Neural cell (in vitro differentiated cells): ENCODE data around the gene OR2J3. TPM values are rescaled to one million over a fixed set of nuclear protein-coding genes. Genes with fewer than 3 reads are reported as not detected.

Experiments
- H2AFZ ChIP-seq: fragments of 200-600, 300-800 bp; sonication (generic), shearing (Covaris generic); 2 replicates; pipeline ENCODE4 v1.6.0; 2014; ENCODE audit warnings: low read depth, mild to moderate bottlenecking, antibody characterized with exemption, low read length, moderate library complexity
- H3F3A ChIP-seq: fragments of 200-600 bp; shearing (Covaris generic); 2 replicates; pipeline ENCODE4 v1.6.1; 2016; ENCODE audit warnings: mild to moderate bottlenecking, moderate library complexity, mixed read lengths, antibody characterized with exemption, low read length; ENCODE audit not compliant: insufficient read depth, poor library complexity, severe bottlenecking
- H3K27ac ChIP-seq: fragments of 200-600, 300-800 bp; sonication (generic), shearing (Covaris generic); 2 replicates; pipeline ENCODE4 v1.5.1; 2014; ENCODE audit warnings: mild to moderate bottlenecking, low read length, moderate library complexity
- H3K27me3 ChIP-seq: fragments of 300-800, 200-600 bp; sonication (generic), shearing (Covaris generic); 2 replicates; pipeline ENCODE4 v1.6.0; 2014; ENCODE audit warnings: mild to moderate bottlenecking, low read depth, low read length, moderate library complexity; ENCODE audit not compliant: insufficient read depth
- H3K36me3 ChIP-seq: fragments of 300-800, 200-600 bp; sonication (generic), shearing (Covaris generic); 2 replicates; pipeline ENCODE4 v1.5.1; 2014; ENCODE audit warnings: mild to moderate bottlenecking, antibody characterized with exemption, low read length, moderate library complexity; ENCODE audit not compliant: insufficient read depth
- H3K4me2 ChIP-seq: fragments of 300-800, 200-600 bp; sonication (generic), shearing (Covaris generic); 2 replicates; pipeline ENCODE4 v1.6.0; 2014; ENCODE audit warnings: mild to moderate bottlenecking, low read length
- H3K4me3 ChIP-seq: fragments of 300-800, 200-600 bp; sonication (generic), shearing (Covaris generic); 2 replicates; pipeline ENCODE4 v1.5.1; 2014; ENCODE audit warnings: mild to moderate bottlenecking, low read length, moderate library complexity
- H3K79me2 ChIP-seq: fragments of 200-600 bp; shearing (Covaris generic); replicated peaks from 2 replicates; pipeline ENCODE4 v1.6.0; 2014; ENCODE audit warnings: mild to moderate bottlenecking, low read length, moderate library complexity; ENCODE audit not compliant: insufficient read depth
- H3K9ac ChIP-seq: fragments of 300-800, 200-600 bp; sonication (generic), shearing (Covaris generic); 2 replicates; pipeline ENCODE4 v1.6.1; 2016; ENCODE audit warnings: mild to moderate bottlenecking, low read length, mixed read lengths
- H3K9me2 ChIP-seq: fragments of 200-600 bp; shearing (Covaris generic); 2 replicates; pipeline ENCODE4 v1.6.1; 2016; ENCODE audit warnings: mild to moderate bottlenecking, low read length, mixed read lengths; ENCODE audit not compliant: insufficient read depth
- H3K9me3 ChIP-seq: fragments of 200-600, 300-800 bp; sonication (generic), shearing (Covaris generic); 2 replicates; pipeline ENCODE4 v1.6.1; 2016; ENCODE audit warnings: mild to moderate bottlenecking, mixed run types, low read length, moderate library complexity, mixed read lengths
- H4K20me1 ChIP-seq: fragments of 200-600 bp; shearing (Covaris generic); 2 replicates; pipeline ENCODE4 v1.6.1; 2016; ENCODE audit warnings: mild to moderate bottlenecking, mixed run types; ENCODE audit not compliant: insufficient read depth
- EP300 ChIP-seq: fragments of 450-650 bp; conservative IDR thresholded peaks from 2 replicates; pipeline ENCODE4 v1.6.1; 2014; ENCODE audit warnings: antibody characterized with exemption, mild to moderate bottlenecking, moderate library complexity; ENCODE audit not compliant: poor library complexity, severe bottlenecking
- EZH2 ChIP-seq: fragments of 200-600, 300-800 bp; shearing (Covaris generic), sonication (generic); IDR thresholded peaks from 2 replicates; pipeline ENCODE4 v1.6.1; 2014; ENCODE audit warnings: antibody characterized with exemption, low read length, borderline replicate concordance, mild to moderate bottlenecking; ENCODE audit not compliant: insufficient read depth, poor library complexity, severe bottlenecking
- MXI1 ChIP-seq: fragments of 450-650 bp; conservative IDR thresholded peaks from 2 replicates; pipeline ENCODE4 v1.6.1; 2014; ENCODE audit warnings: antibody characterized with exemption, mild to moderate bottlenecking; ENCODE audit not compliant: poor library complexity, severe bottlenecking
- POLR2AphosphoS5 ChIP-seq: IDR thresholded peaks from 2 replicates; pipeline ENCODE4 v1.6.1; 2012
- RAD21 ChIP-seq: fragments of 450-650 bp; conservative IDR thresholded peaks from 2 replicates; pipeline ENCODE4 v1.6.1; 2014; ENCODE audit warnings: antibody characterized with exemption, mild to moderate bottlenecking, moderate library complexity
- REST ChIP-seq: IDR thresholded peaks from 2 replicates; pipeline ENCODE4 v1.6.1; 2012; ENCODE audit warnings: borderline replicate concordance
- SMC3 ChIP-seq: fragments of 450-650 bp; conservative IDR thresholded peaks from 2 replicates; pipeline ENCODE4 v1.6.1; 2014; ENCODE audit warnings: antibody characterized with exemption, mild to moderate bottlenecking, moderate library complexity; ENCODE audit not compliant: poor library complexity
- TAF1 ChIP-seq: IDR thresholded peaks from 2 replicates; pipeline ENCODE4 v1.6.1; 2012; ENCODE audit warnings: low read depth
- polyA plus RNA-seq: library from polyadenylated mRNA; depleted of rRNA; stranded (reverse); fragments of >200 nt; gene quantifications from 2 replicates; pipeline ENCODE4 v1.2.3, GENCODE V29; 2014
- TF ChIP-seq, protein P1 (sequence below): fragments of 450-650 bp; IDR thresholded peaks from 2 replicates; pipeline ENCODE4 v1.5.1; 2014; ENCODE audit warnings: antibody characterized with exemption, mild to moderate bottlenecking, moderate library complexity; ENCODE audit not compliant: poor library complexity, severe bottlenecking

The OR2J3 gene
- polyA plus RNA-seq, 1 donor from 2014 or later, result not detected

- H3K9ac ChIP-seq, result no peak overlapping the region
- H3K4me2 ChIP-seq, result no peak overlapping the region
- no peak overlapping the region for H3K4me3 ChIP-seq
- H4K20me1 ChIP-seq, result no peaks in the 10 kb centered on the region
- no peaks in the 10 kb centered on the region for H3F3A ChIP-seq
- no peaks in the 10 kb centered on the region for H3K79me2 ChIP-seq
- no peak overlapping the region for H2AFZ ChIP-seq
- TF ChIP-seq POLR2AphosphoS5, result no peak
- no peak for TF ChIP-seq EZH2
- TF ChIP-seq REST, result no peak
- no peak for TF ChIP-seq RAD21
- no peak for TF ChIP-seq TAF1
- TF ChIP-seq, protein P1, sequence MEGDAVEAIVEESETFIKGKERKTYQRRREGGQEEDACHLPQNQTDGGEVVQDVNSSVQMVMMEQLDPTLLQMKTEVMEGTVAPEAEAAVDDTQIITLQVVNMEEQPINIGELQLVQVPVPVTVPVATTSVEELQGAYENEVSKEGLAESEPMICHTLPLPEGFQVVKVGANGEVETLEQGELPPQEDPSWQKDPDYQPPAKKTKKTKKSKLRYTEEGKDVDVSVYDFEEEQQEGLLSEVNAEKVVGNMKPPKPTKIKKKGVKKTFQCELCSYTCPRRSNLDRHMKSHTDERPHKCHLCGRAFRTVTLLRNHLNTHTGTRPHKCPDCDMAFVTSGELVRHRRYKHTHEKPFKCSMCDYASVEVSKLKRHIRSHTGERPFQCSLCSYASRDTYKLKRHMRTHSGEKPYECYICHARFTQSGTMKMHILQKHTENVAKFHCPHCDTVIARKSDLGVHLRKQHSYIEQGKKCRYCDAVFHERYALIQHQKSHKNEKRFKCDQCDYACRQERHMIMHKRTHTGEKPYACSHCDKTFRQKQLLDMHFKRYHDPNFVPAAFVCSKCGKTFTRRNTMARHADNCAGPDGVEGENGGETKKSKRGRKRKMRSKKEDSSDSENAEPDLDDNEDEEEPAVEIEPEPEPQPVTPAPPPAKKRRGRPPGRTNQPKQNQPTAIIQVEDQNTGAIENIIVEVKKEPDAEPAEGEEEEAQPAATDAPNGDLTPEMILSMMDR, result no peak
- TF ChIP-seq SMC3, result no peak
- TF ChIP-seq MXI1, result no peak
- no peak for TF ChIP-seq EP300
- H3K27me3 ChIP-seq, result no peaks in the 10 kb centered on the region
- H3K27ac ChIP-seq, result no peak overlapping the region
- no peaks in the 10 kb centered on the region for H3K36me3 ChIP-seq
- no peaks in the 10 kb centered on the region for H3K9me2 ChIP-seq
- no peaks in the 10 kb centered on the region for H3K9me3 ChIP-seq
Measured at GRCh38 chr6:29079203-29079602, 28.7 kb upstream of the OR2J3 start.

DNA sequence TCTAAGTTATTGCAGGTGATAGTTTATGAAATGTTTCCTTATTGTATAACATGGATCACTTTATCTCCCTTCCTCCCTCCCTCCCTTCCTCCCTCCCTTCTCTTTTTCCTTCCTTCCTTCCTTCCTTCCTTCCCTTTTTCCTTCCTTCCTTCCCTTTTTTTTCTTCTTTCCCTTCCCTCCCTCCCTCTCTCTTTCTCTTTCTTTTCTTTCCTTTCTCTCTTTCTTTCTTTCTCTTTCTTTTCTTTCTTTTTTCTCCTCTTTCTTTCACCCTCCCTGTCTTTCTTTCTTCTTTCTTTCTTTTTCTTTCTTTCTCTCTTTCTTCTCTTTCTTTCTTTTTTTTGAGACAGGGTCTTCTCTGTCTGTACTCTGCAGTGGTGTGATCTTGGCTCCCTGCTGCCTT, 26.5 kb upstream of the OR2J3 start:
- Histone ChIP-seq H3K4me2 (no peak overlapping the region), H3K27me3 (no peaks in the 10 kb centered on the region), H2AFZ (no peak overlapping the region), H3K4me3 (no peak overlapping the region), H3F3A (no peaks in the 10 kb centered on the region), H3K79me2 (no peaks in the 10 kb centered on the region), H3K9me3 (no peaks in the 10 kb centered on the region), H3K9ac (no peak overlapping the region), H3K27ac (no peak overlapping the region), H3K9me2 (no peaks in the 10 kb centered on the region), H4K20me1 (no peaks in the 10 kb centered on the region), H3K36me3 (no peaks in the 10 kb centered on the region)
- TF ChIP-seq MXI1, result no peak
- TF ChIP-seq REST, result no peak
- TF ChIP-seq, protein P1, result no peak
- TF ChIP-seq SMC3, result no peak
- TF ChIP-seq EP300, result no peak
- TF ChIP-seq TAF1, result no peak
- no peak for TF ChIP-seq RAD21
- TF ChIP-seq POLR2AphosphoS5, result no peak
- no peak for TF ChIP-seq EZH2
